ENCODE data around the gene MAP7D1. TPM values are rescaled to one million over a fixed set of nuclear protein-coding genes. Genes with fewer than 3 reads are reported as not detected.

Gene MAP7D1
- total RNA-seq, 2 donors from 2014 or later: 353 to 356 TPM

DNA sequence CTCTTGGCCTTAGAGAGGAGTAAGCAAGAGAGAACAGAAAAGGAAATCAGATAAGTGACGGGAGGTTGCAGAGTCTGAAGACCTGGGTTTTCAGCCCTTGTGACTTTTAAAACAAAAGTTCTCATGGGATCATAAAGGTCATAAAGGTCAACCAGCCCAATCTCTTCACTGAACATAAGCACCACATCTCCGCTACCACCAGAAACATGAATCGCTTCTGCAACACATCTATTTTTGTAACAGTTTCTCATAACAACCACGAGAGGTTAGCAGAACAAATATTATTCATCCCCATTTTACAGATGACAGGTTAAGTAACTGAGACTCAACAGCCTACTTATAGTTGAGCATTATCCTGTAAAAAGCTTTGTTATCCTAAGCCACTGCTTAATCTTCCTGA, 12.5 kb upstream of the MAP7D1 start:
- H3K4me1 ChIP-seq: peaks cover 0 to 25% of the 10 kb centered on the region in 2 donors
- H3K27me3 ChIP-seq: no peaks in the 10 kb centered on the region
- no peak overlapping the region for H3K27ac ChIP-seq
- peaks cover 20% of the 10 kb centered on the region for H3K36me3 ChIP-seq
- no peaks in the 10 kb centered on the region for H3K9me3 ChIP-seq
- H3K4me3 ChIP-seq: no peak overlapping the region
- DNase-seq (ENCODE audit: low spot score): no peak
- TF ChIP-seq, protein P1, sequence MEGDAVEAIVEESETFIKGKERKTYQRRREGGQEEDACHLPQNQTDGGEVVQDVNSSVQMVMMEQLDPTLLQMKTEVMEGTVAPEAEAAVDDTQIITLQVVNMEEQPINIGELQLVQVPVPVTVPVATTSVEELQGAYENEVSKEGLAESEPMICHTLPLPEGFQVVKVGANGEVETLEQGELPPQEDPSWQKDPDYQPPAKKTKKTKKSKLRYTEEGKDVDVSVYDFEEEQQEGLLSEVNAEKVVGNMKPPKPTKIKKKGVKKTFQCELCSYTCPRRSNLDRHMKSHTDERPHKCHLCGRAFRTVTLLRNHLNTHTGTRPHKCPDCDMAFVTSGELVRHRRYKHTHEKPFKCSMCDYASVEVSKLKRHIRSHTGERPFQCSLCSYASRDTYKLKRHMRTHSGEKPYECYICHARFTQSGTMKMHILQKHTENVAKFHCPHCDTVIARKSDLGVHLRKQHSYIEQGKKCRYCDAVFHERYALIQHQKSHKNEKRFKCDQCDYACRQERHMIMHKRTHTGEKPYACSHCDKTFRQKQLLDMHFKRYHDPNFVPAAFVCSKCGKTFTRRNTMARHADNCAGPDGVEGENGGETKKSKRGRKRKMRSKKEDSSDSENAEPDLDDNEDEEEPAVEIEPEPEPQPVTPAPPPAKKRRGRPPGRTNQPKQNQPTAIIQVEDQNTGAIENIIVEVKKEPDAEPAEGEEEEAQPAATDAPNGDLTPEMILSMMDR (IDR thresholded peaks at IDR 0.05): no peak

DNA sequence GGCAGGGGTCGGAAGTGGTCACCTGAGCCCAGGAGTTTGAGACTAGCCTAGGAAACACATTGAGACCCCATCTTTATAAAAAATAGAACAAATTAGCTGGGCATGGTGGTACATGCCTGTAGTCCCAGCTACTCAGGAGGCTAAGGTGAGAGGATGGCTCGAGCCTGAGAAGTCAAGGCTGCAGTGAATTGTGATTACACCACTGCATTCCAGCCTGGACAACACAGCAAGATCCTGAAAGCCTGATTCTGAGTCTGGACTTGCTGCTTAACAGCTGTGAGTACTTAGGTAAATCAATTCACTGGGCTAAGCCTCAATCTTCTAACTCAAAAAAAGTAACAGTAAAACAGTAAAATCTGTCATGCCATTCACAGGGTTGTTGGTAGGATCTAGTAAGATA, 11.5 kb upstream of the MAP7D1 start:
- DNase-seq (ENCODE audit: low spot score): no peak
- Histone ChIP-seq H3K4me3 (no peak overlapping the region), H3K27me3 (no peaks in the 10 kb centered on the region), H3K27ac (no peak overlapping the region), H3K4me1 (peaks cover 0 to 28% of the 10 kb centered on the region in 2 donors), H3K9me3 (no peaks in the 10 kb centered on the region), H3K36me3 (peaks cover 12% of the 10 kb centered on the region)
- TF ChIP-seq, protein P1 (IDR thresholded peaks at IDR 0.05): no peak

DNA sequence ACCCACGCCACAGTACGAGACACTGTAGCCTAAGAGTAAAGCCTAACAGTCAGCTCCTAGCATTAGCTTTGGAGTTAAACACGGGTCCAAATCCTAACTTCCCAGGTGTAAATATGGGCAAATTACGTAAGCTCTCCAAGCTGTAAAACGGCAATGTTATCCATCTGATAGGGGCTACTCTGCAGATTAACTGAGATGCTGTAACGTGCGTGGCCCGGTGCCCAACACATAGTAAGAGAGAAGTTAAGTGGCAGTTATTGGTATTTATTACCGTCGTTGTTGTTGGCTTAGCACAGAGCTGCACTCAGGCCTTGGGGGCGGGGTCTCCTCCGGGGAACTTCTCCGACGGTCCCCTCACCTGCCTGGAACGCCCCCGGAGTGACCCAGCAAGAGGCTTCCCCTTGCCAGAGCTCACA, 7.1 kb upstream of the MAP7D1 start:
- H3K36me3 ChIP-seq: peaks cover 5% of the 10 kb centered on the region
- peaks cover 0 to 52% of the 10 kb centered on the region in 2 donors for H3K4me1 ChIP-seq
- TF ChIP-seq, protein P1 (IDR thresholded peaks at IDR 0.05): no peak
- DNase-seq (ENCODE audit: low spot score): no peak
- H3K27ac ChIP-seq: peak overlapping the region; percentile 96 to 97
- no peaks in the 10 kb centered on the region for H3K9me3 ChIP-seq
- H3K27me3 ChIP-seq: no peaks in the 10 kb centered on the region
- peak overlapping the region; percentile 81 to 90 for H3K4me3 ChIP-seq

DNA sequence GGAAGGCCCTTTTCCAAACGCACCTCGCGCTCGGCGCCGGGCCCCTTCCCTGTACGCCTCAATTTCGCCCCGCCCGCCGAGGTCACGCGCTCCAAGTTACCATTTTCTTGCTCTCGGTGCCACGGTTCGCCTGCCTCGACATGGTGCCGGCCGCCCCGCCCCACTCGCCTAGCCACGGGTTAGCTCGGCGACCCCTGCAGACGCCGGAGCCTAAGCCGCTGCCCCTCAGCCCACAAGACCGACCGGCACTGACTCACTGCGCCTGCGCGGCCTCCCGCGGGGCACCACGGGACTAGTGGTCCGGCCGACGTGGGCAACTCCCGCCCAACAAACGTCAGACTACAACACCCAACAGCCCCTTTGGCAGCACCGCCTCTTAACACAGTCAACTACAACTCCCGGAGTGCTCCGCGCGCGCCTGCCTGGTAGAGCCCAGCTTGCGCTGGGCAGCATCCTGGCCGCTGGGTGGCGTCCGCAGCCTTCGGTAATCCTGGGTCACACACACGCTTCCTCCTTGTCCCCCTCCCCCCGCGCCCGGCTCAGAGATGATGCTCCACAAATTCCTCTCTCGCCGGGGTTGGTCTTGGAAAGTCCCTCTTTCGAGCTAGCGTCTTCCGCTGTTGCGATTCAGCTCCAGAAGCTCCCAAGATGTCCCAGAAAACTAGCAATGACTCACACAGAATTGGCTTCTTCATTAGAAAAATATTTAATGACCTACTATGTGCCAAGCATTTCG, 6.6 kb upstream of the MAP7D1 start, which contains the start of gene TRAPPC3:
Gene TRAPPC3, minus strand, starts transcription at position 250 of the 736 bp plus-strand sequence. Its CDS starts 108 bp downstream, at position 142.
- Histone ChIP-seq H3K27me3 (no peaks in the 10 kb centered on the region), H3K27ac (peak within 1 kb of the TSS; percentile 96 to 97), H3K36me3 (peaks cover 5% of the 10 kb centered on the region), H3K4me1 (peaks cover 0 to 52% of the 10 kb centered on the region in 2 donors), H3K4me3 (peak within 1 kb of the TSS; percentile 81 to 90), H3K9me3 (no peaks in the 10 kb centered on the region)
- TF ChIP-seq, protein P1 (IDR thresholded peaks at IDR 0.05): peak; percentile 77 to 97
- peak; percentile 100 for DNase-seq (ENCODE audit: low spot score)

DNA sequence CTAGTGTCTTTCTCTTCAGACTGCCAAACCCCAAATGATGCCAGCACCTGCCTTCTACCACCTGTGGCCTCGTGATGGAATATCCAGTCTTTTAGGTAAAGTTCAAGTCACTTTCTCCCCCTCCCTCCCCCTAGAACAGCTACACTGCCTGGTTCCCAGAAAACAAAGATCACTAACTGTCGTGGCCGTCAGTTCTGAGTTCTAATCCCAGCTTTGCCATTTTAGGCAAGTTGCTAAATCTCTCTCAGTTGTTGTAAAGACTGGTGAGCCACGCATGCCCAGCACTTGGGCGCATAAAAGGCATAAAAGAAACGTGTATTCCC, 6.0 kb upstream of the MAP7D1 start:
- H3K27me3 ChIP-seq: no peaks in the 10 kb centered on the region
- H3K36me3 ChIP-seq: peaks cover 5% of the 10 kb centered on the region
- TF ChIP-seq, protein P1 (IDR thresholded peaks at IDR 0.05): no peak
- H3K4me3 ChIP-seq: peak overlapping the region in 1 of 2 donors; percentile 8
- H3K9me3 ChIP-seq: no peaks in the 10 kb centered on the region
- peaks cover 0 to 57% of the 10 kb centered on the region in 2 donors for H3K4me1 ChIP-seq
- DNase-seq (ENCODE audit: low spot score): no peak
- H3K27ac ChIP-seq: peak overlapping the region; percentile 96 to 97

Data from right atrium auricular region (tissue), 2 donors.